GM21723 (cell line): ENCODE measurements around the gene SHISAL1.

Source experiments
- ATAC-seq: cut with Tn5 transposase; IDR thresholded peaks from one replicate; pipeline ENCODE4 v1.9.1; 2021; ENCODE audit warnings: mild to moderate bottlenecking, moderate library complexity; ENCODE audit not compliant: unreplicated experiment

SHISAL1 gene

GRCh38 chr22:44281768-44282637, 30.7 kb downstream of the SHISAL1 start:
- no peak for ATAC-seq

- no peak for ATAC-seq
These were observed 32.0 kb downstream of the SHISAL1 start for GRCh38 chr22:44280665-44281188.

- ATAC-seq = no peak
These were observed 33.7 kb downstream of the SHISAL1 start for GRCh38 chr22:44279069-44279360.

- ATAC-seq = no peak
These were observed 34.3 kb downstream of the SHISAL1 start for GRCh38 chr22:44278243-44279068.

- no peak for ATAC-seq
These were observed 35.2 kb downstream of the SHISAL1 start for GRCh38 chr22:44277386-44278135.

- no peak for ATAC-seq
These were observed 35.9 kb downstream of the SHISAL1 start for GRCh38 chr22:44276706-44277356.

GRCh38 chr22:44276041-44276440, 36.7 kb downstream of the SHISAL1 start:
- ATAC-seq = no peak

- no peak for ATAC-seq
These were observed 37.1 kb downstream of the SHISAL1 start for GRCh38 chr22:44275631-44275995.

GRCh38 chr22:44274918-44275630, 37.7 kb downstream of the SHISAL1 start:
- no peak for ATAC-seq

GRCh38 chr22:44273175-44273574, 39.6 kb downstream of the SHISAL1 start:
- ATAC-seq = no peak

GRCh38 chr22:44272401-44272771, 40.4 kb downstream of the SHISAL1 start:
- ATAC-seq = no peak

- ATAC-seq = no peak
These were observed 40.9 kb downstream of the SHISAL1 start for GRCh38 chr22:44271732-44272400.

- ATAC-seq = no peak
These were observed 41.7 kb downstream of the SHISAL1 start for GRCh38 chr22:44271010-44271500.

- no peak for ATAC-seq
These were observed 42.2 kb downstream of the SHISAL1 start for GRCh38 chr22:44270556-44270880.

- ATAC-seq = no peak
These were observed 42.8 kb downstream of the SHISAL1 start for GRCh38 chr22:44269757-44270555.

GRCh38 chr22:44269117-44269498, 43.6 kb downstream of the SHISAL1 start:
- no peak for ATAC-seq

GRCh38 chr22:44268431-44269116, 44.2 kb downstream of the SHISAL1 start:
- no peak for ATAC-seq

GRCh38 chr22:44267856-44268255, 44.9 kb downstream of the SHISAL1 start:
- no peak for ATAC-seq
